B cell (primary cell): ENCODE measurements around the gene RBMS3. TPM values are rescaled to one million over a fixed set of nuclear protein-coding genes. Genes with fewer than 3 reads are reported as not detected.

Source experiments
- ATAC-seq: fragments of 200-7000 bp; cut with Tn5 transposase; one replicate; pipeline ENCODE4 v1.10.0; 2021; ENCODE audit warnings: low read depth, mild to moderate bottlenecking, moderate number of reproducible peaks, moderate library complexity
- CTCF ChIA-PET: fragments of 350-600 bp; sonication (Branson Sonifier 250); formaldehyde crosslinking; loops from one replicate; lab custom pipeline; 2021; ENCODE audit warnings: antibody characterized with exemption, inconsistent platforms; lab: Charles Lee
- POLR2A ChIA-PET: fragments of 350-600 bp; sonication (Branson Sonifier 250); formaldehyde crosslinking; loops from one replicate; lab custom pipeline; 2021; ENCODE audit warnings: antibody characterized with exemption; lab: Charles Lee
- DNase-seq: peaks from one replicate; pipeline ENCODE4 v3.0.0; 2013
- H2AFZ ChIP-seq: 2 replicates; pipeline ENCODE4 v1.6.1; 2012; ENCODE audit warnings: mild to moderate bottlenecking, low read depth, low read length; ENCODE audit not compliant: insufficient read depth, poor library complexity, severe bottlenecking
- H3K27ac ChIP-seq, 2 donors: 1 replicate in 1 of 2; 2 replicates in 1 of 2; pipeline ENCODE4 v1.5.1; 2012 to 2013; ENCODE audit warnings: low read length in 2 of 2, mild to moderate bottlenecking in 2 of 2, moderate library complexity in 1 of 2
- H3K27me3 ChIP-seq, 4 experiments: fragments of 200-600 bp in 1 of 4; sonication (generic) in 1 of 4; replicated peaks in 1 of 4; 1 replicate in 2 of 4; 2 replicates in 2 of 4; pipeline versions ENCODE4 v1.6.1 to v1.7.0; 2013 to 2016; ENCODE audit warnings: low read length in 3 of 4, mild to moderate bottlenecking in 2 of 4, mixed read lengths in 1 of 4, moderate library complexity in 1 of 4; ENCODE audit not compliant: insufficient read depth in 4 of 4, control insufficient read depth in 3 of 4; ENCODE audit errors: control extremely low read depth in 1 of 4
- H3K36me3 ChIP-seq, 2 experiments: replicated peaks in 1 of 2; 1 replicate in 1 of 2; 2 replicates in 1 of 2; pipeline versions ENCODE4 v1.6.1 to v1.7.1; 2013; ENCODE audit warnings: low read length in 1 of 2; ENCODE audit not compliant: insufficient read depth in 2 of 2, control insufficient read depth in 1 of 2; ENCODE audit errors: control extremely low read depth in 1 of 2, extremely low read depth in 1 of 2
- H3K4me1 ChIP-seq, 2 donors: fragments of 200-600 bp in 1 of 2; sonication (generic) in 1 of 2; 1 replicate in 1 of 2; 2 replicates in 1 of 2; pipeline versions ENCODE4 v1.5.1 to v1.6.1; 2013 to 2017; ENCODE audit warnings: low read length in 2 of 2; ENCODE audit not compliant: control insufficient read depth in 2 of 2, insufficient read depth in 2 of 2
- H3K4me2 ChIP-seq: replicated peaks from 2 replicates; pipeline ENCODE3; 2012; ENCODE audit warnings: mild to moderate bottlenecking, low read depth, low read length; ENCODE audit not compliant: poor library complexity, severe bottlenecking
- H3K4me3 ChIP-seq, 5 experiments: fragments of 200-600 bp in 1 of 5; sonication (generic) in 1 of 5; 1 replicate in 3 of 5; 2 replicates in 2 of 5; pipeline versions ENCODE4 v1.5.1 to v1.7.0; 2011 to 2016; ENCODE audit warnings: low read length in 4 of 5, mild to moderate bottlenecking in 4 of 5, low read depth in 2 of 5, control low read depth in 1 of 5, moderate library complexity in 1 of 5; ENCODE audit not compliant: insufficient read depth in 1 of 5; ENCODE audit errors: control extremely low read depth in 1 of 5, extremely low read depth in 1 of 5
- H3K79me2 ChIP-seq: fragments of 200-600 bp; sonication (generic); one replicate; pipeline ENCODE4 v1.6.0; 2016; ENCODE audit warnings: low read length; ENCODE audit not compliant: control insufficient read depth, insufficient read depth
- H3K9ac ChIP-seq: fragments of 200-600 bp; sonication (generic); 2 replicates; pipeline ENCODE4 v1.6.1; 2017; ENCODE audit warnings: mild to moderate bottlenecking, low read length, moderate library complexity
- H3K9me3 ChIP-seq, 3 donors: one replicate each; pipeline versions ENCODE4 v1.6.1 to v1.7.1; 2013; ENCODE audit warnings: low read length in 2 of 3; ENCODE audit not compliant: control insufficient read depth in 2 of 3, insufficient read depth in 1 of 3; ENCODE audit errors: control extremely low read depth in 1 of 3
- H4K20me1 ChIP-seq: 2 replicates; pipeline ENCODE4 v1.6.0; 2012; ENCODE audit warnings: mild to moderate bottlenecking, low read length; ENCODE audit not compliant: insufficient read depth, control insufficient read depth, poor library complexity, severe bottlenecking
- H3K27ac Mint-ChIP-seq: one replicate; pipeline ENCODE4 v1.8.0; 2021; ENCODE audit warnings: mixed read lengths
- H3K27me3 Mint-ChIP-seq: one replicate; pipeline ENCODE4 v1.8.0; 2021; ENCODE audit warnings: mixed read lengths
- H3K4me1 Mint-ChIP-seq: one replicate; pipeline ENCODE4 v1.8.0; 2021; ENCODE audit warnings: mixed read lengths
- H3K4me3 Mint-ChIP-seq: one replicate; pipeline ENCODE4 v1.8.0; 2021; ENCODE audit warnings: mixed read lengths
- H3K9me3 Mint-ChIP-seq: one replicate; pipeline ENCODE4 v1.8.0; 2022; ENCODE audit warnings: mixed read lengths; ENCODE audit not compliant: insufficient read depth
- CTCF ChIP-seq: fragments of 200-600 bp; IDR thresholded peaks from one replicate; pipeline ENCODE4 v1.8.0; 2022; ENCODE audit warnings: antibody characterized with exemption, mild to moderate bottlenecking
- EZH2 ChIP-seq: IDR thresholded peaks from 2 replicates; pipeline ENCODE4 v1.6.1; 2012; ENCODE audit warnings: borderline replicate concordance, low read depth, mild to moderate bottlenecking, moderate library complexity, low read length; ENCODE audit not compliant: insufficient read depth, poor library complexity, severe bottlenecking
- WGBS: methylation state at CpG from one replicate; pipeline ENCODE4 v1.1.5; 2013; ENCODE audit warnings: missing lambda C conversion rate; ENCODE audit not compliant: insufficient coverage; 5-methylcytosine and 5-hydroxymethylcytosine counted together
- intact Hi-C: fragments of 100-400 bp; cut with micrococcal nuclease; formaldehyde crosslinking; loops from one replicate; pipeline ENCODE4 v1.10.0; 2022
- polyA plus RNA-seq: library from polyadenylated mRNA; depleted of rRNA; stranded (reverse); fragments of >200 nt; gene quantifications from 2 replicates; pipeline ENCODE4 v1.2.3, GENCODE V29; 2012
- total RNA-seq, 2 donors: library from RNA; stranded (reverse); fragments of 120-200 nt in 1 of 2; gene quantifications; 1 replicate in 1 of 2; 2 replicates in 1 of 2; pipeline versions ENCODE4 v1.2.3 to v1.2.4, GENCODE V29; 2013 to 2022

Gene RBMS3
- total and polyA plus RNA-seq, 2 donors (not counting 1 experiment from before 2014, with no cell fraction given), result not detected

DNA sequence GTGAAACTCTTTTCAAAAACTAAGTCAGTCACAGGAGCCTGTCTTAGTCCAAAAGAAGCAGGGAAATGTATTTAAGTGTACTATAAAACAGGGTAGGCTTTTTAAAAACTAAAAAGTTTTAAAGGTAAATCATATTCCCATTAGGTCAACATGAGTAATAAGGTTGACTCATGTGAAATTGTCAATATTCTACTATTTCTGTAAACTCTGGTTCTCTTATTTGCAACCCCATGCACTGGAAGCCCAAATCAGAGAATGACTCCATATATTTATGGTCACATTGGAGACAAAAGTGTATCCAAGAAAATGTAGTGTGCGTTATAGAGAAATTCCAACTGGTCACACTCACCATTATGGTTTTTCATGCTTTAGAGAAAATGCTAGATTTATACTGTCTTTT, 725.2 kb downstream of the RBMS3 start:
- no peaks in the 10 kb centered on the region for H3K27me3 ChIP-seq
- H2AFZ ChIP-seq, result no peak overlapping the region
- DNase-seq, result no peak
- H3K27ac Mint-ChIP-seq, result no peak overlapping the region
- H3K9me3 Mint-ChIP-seq, result no peaks in the 10 kb centered on the region
- H4K20me1 ChIP-seq, result no peaks in the 10 kb centered on the region
- intact Hi-C loops, result no loop called here
- no peak overlapping the region for H3K4me3 Mint-ChIP-seq
- no peak overlapping the region for H3K4me2 ChIP-seq
- ChIA-PET CTCF (no interaction called here), POLR2A (no interaction called here)
- no peak overlapping the region for H3K9ac ChIP-seq
- H3K4me3 ChIP-seq, result no peak overlapping the region
- TF ChIP-seq CTCF, result no peak
- H3K27me3 Mint-ChIP-seq, result peaks cover 2% of the 10 kb centered on the region
- no peaks in the 10 kb centered on the region for H3K79me2 ChIP-seq
- H3K27ac ChIP-seq, result no peak overlapping the region
- no CpG with 5 or more reads among the region's 1 CpG for WGBS
- H3K9me3 ChIP-seq, result no peaks in the 10 kb centered on the region
- H3K4me1 Mint-ChIP-seq, result no peaks in the 10 kb centered on the region
- H3K36me3 ChIP-seq, result no peaks in the 10 kb centered on the region
- no peak for ATAC-seq
- no peaks in the 10 kb centered on the region for H3K4me1 ChIP-seq

- Mint-ChIP-seq H3K27ac (no peak overlapping the region), H3K4me3 (no peak overlapping the region), H3K9me3 (no peaks in the 10 kb centered on the region), H3K27me3 (peaks cover 5% of the 10 kb centered on the region), H3K4me1 (no peaks in the 10 kb centered on the region)
- intact Hi-C loops, result no loop called here
- no peak for TF ChIP-seq EZH2
- TF ChIP-seq CTCF, result no peak
- no peak overlapping the region for H3K27ac ChIP-seq
- DNase-seq (no peak), ATAC-seq (no peak)
- H4K20me1 ChIP-seq, result no peaks in the 10 kb centered on the region
- CTCF ChIA-PET, result no interaction called here
- no CpG with 5 or more reads among the region's 1 CpG for whole genome bisulfite sequencing
- no peaks in the 10 kb centered on the region for H3K9me3 ChIP-seq
- no peak overlapping the region for H3K9ac ChIP-seq
- no peak overlapping the region for H3K4me3 ChIP-seq
- no peak overlapping the region for H2AFZ ChIP-seq
- no peaks in the 10 kb centered on the region for H3K4me1 ChIP-seq
- H3K27me3 ChIP-seq, result no peaks in the 10 kb centered on the region
- H3K79me2 ChIP-seq, result no peaks in the 10 kb centered on the region
- POLR2A ChIA-PET, result no interaction called here
- no peak overlapping the region for H3K4me2 ChIP-seq
- no peaks in the 10 kb centered on the region for H3K36me3 ChIP-seq
Measured at GRCh38 chr3:30007668-30008067, 726.8 kb downstream of the RBMS3 start.
